ENCODE measurements around the gene CSNK1G2. TPM values are rescaled to one million over a fixed set of nuclear protein-coding genes. Genes with fewer than 3 reads are reported as not detected.

Gene CSNK1G2
- total RNA-seq, 1 donor from 2014 or later = 24.5 TPM

DNA sequence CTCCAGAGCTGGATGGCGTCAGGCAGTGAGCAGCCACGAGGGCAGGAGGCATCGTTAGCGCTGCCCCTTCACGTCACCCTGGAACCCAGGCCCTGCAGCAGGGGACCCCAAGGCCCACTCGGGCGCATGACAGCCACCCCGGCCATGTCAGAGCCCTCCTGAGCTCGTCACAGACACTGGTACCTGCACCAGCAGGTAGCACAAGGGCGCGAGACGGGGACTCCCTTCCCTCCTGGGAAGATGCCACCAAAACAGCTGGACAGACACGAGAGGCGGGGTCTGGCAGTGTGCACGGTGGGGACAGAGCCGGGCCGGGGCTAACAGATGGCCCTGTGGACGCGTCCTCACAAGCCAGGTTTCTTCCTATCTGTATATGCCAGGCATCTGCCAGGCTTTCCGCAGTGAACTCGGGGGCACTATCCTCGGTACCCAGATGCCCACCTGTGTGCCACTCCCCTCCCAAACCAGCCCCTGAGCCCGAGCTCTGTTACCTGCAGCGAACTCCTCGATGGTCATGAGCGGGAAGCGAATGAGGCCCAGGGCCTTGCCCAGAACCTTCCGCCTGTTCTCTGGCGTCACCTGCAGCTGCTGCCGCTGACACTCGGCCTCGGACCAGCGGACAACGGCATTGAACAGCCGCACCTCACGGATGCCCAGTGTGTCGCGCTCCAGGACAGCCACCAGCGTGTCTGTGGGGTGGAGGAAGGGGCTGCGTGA lies 48.7 kb downstream of the CSNK1G2 start:
- H3K9me3 ChIP-seq (replicated peaks) = no peaks in the 10 kb centered on the region
- H3K36me3 ChIP-seq = peaks cover 78% of the 10 kb centered on the region
- DNase-seq = no peak
- H3K27me3 ChIP-seq (ENCODE audit: low read depth) = no peaks in the 10 kb centered on the region
- no peaks in the 10 kb centered on the region for H3K4me1 ChIP-seq
- intact Hi-C loops (cut with micrococcal nuclease) = no loop called here
- no peak overlapping the region for H3K4me3 ChIP-seq
- no peak overlapping the region for H3K27ac ChIP-seq (replicated peaks)
- TF ChIP-seq, protein P1, sequence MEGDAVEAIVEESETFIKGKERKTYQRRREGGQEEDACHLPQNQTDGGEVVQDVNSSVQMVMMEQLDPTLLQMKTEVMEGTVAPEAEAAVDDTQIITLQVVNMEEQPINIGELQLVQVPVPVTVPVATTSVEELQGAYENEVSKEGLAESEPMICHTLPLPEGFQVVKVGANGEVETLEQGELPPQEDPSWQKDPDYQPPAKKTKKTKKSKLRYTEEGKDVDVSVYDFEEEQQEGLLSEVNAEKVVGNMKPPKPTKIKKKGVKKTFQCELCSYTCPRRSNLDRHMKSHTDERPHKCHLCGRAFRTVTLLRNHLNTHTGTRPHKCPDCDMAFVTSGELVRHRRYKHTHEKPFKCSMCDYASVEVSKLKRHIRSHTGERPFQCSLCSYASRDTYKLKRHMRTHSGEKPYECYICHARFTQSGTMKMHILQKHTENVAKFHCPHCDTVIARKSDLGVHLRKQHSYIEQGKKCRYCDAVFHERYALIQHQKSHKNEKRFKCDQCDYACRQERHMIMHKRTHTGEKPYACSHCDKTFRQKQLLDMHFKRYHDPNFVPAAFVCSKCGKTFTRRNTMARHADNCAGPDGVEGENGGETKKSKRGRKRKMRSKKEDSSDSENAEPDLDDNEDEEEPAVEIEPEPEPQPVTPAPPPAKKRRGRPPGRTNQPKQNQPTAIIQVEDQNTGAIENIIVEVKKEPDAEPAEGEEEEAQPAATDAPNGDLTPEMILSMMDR (IDR thresholded peaks at IDR 0.05; ENCODE audit: borderline replicate concordance) = no peak

GRCh38 chr19:1990230-1991017 lies 49.5 kb downstream of the CSNK1G2 start:
- no peaks in the 10 kb centered on the region for H3K27me3 ChIP-seq (ENCODE audit: low read depth)
- TF ChIP-seq, protein P1 (IDR thresholded peaks at IDR 0.05; ENCODE audit: borderline replicate concordance) = no peak
- DNase-seq = no peak
- no peak overlapping the region for H3K4me3 ChIP-seq
- H3K36me3 ChIP-seq = peaks cover 70% of the 10 kb centered on the region
- no peak overlapping the region for H3K27ac ChIP-seq (replicated peaks)
- H3K4me1 ChIP-seq = no peaks in the 10 kb centered on the region
- no peaks in the 10 kb centered on the region for H3K9me3 ChIP-seq (replicated peaks)
- intact Hi-C loops (cut with micrococcal nuclease) = no loop called here

DNA sequence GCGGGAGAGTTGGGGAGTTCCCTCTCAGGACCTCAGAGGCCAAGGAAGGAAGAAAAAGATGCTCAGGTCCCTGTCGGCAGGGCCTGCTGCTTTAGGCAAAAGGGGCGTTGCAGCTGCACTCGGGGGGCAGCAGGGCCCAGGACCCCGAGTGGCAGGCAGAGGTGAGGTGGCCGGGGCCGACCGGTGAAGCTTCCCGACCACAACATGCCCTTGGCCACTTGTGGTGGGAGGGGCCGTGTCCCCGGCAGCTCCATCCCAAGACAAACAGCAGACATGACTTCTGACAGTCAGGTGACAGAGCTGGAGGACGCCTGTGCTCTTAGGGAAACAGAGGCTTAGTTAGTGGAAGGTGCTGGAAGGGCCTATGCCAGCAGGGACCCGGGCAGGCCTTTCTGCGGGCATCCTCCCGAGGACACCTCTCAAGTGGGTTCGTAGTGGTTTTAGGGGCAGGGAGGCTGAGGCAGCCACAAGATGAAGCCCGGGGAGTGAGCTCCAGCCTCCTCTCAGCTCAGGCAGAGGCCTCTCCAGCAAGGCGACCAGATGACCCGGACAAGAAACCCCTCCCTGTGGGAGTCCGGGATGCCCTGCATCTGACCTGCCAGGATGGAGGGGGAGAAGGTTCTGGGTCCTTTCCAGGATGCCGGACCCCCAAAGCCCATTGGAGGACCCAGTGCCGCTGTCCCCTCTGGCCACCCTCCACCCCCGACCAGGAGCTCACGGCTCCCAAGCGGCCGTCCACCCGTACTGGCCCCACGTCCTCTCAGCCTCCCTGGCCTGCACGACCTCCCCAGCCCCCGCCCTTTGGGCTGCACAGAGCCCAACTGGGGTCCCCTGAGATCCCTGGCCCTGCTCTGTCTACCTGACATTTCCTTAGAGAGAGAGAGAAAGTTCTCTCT lies 50.3 kb downstream of the CSNK1G2 start:
- no peak for DNase-seq

GRCh38 chr19:1992759-1993260 lies 51.8 kb downstream of the CSNK1G2 start:
- Histone ChIP-seq H3K27me3 (ENCODE audit: low read depth) (no peaks in the 10 kb centered on the region), H3K36me3 (peaks cover 65% of the 10 kb centered on the region), H3K9me3 (replicated peaks) (no peaks in the 10 kb centered on the region), H3K4me3 (no peak overlapping the region), H3K4me1 (no peaks in the 10 kb centered on the region), H3K27ac (replicated peaks) (no peak overlapping the region)
- DNase-seq = no peak
- TF ChIP-seq, protein P1 (IDR thresholded peaks at IDR 0.05; ENCODE audit: borderline replicate concordance) = no peak
- intact Hi-C loops (cut with micrococcal nuclease) = no loop called here

More for the DNA sequence above, 50.3 kb downstream of the CSNK1G2 start:
- no peaks in the 10 kb centered on the region for H3K27me3 ChIP-seq (ENCODE audit: low read depth)
- intact Hi-C loops (cut with micrococcal nuclease) = no loop called here
- TF ChIP-seq, protein P1 (IDR thresholded peaks at IDR 0.05; ENCODE audit: borderline replicate concordance) = no peak
- peaks cover 67% of the 10 kb centered on the region for H3K36me3 ChIP-seq
- H3K4me3 ChIP-seq = no peak overlapping the region
- no peak overlapping the region for H3K27ac ChIP-seq (replicated peaks)
- H3K9me3 ChIP-seq (replicated peaks) = no peaks in the 10 kb centered on the region
- no peaks in the 10 kb centered on the region for H3K4me1 ChIP-seq
